Adrenal gland (tissue), 12 donors: Measurements from ENCODE around the gene ASTN2. TPM values are rescaled to one million over a fixed set of nuclear protein-coding genes. Genes with fewer than 3 reads are reported as not detected.

Experiments
- DNase-seq, 7 donors: peaks; one replicate each; pipeline ENCODE4 v3.0.0-alpha.2; 2019 to 2020
- H3K27ac ChIP-seq, 5 donors: fragments of 200-600 bp; sonication (generic) in 4 of 5; 1 replicate in 3 of 5; 2 replicates in 2 of 5; pipeline versions ENCODE4 v1.5.1 to v1.8.0; 2016 to 2020; ENCODE audit warnings: mild to moderate bottlenecking in 1 of 5
- H3K27me3 ChIP-seq: fragments of 200-600 bp; 2 replicates; pipeline ENCODE4 v1.8.0; 2021
- H3K36me3 ChIP-seq, 2 donors: fragments of 200-600 bp; replicated peaks in 1 of 2; 1 replicate in 1 of 2; 2 replicates in 1 of 2; pipeline versions ENCODE4 v1.5.1 to v1.8.0; 2018 to 2022
- H3K4me1 ChIP-seq, 2 donors: fragments of 200-600 bp; replicated peaks in 1 of 2; 1 replicate in 1 of 2; 2 replicates in 1 of 2; pipeline versions ENCODE4 v1.5.1 to v1.8.0; 2018 to 2021
- H3K4me3 ChIP-seq, 4 donors: fragments of 200-600 bp; sonication (generic) in 3 of 4; one replicate each; pipeline ENCODE4 v1.5.1; 2016 to 2018
- H3K9me3 ChIP-seq, 3 donors: fragments of 200-600 bp; sonication (generic) in 1 of 3; replicated peaks in 1 of 3; 1 replicate in 2 of 3; 2 replicates in 1 of 3; pipeline versions ENCODE4 v1.5.1 to v1.8.0; 2016 to 2021
- CTCF ChIP-seq, 6 experiments: fragments of 450-650 bp in 4 of 6; fragments of 200-600 bp in 2 of 6; sonication (generic) in 1 of 6; IDR thresholded peaks; 1 replicate in 5 of 6; 2 replicates in 1 of 6; pipeline versions ENCODE4 v1.5.1 to v1.8.0; 2016 to 2021; ENCODE audit warnings: antibody characterized with exemption in 6 of 6, mild to moderate bottlenecking in 2 of 6, moderate library complexity in 1 of 6
- POLR2A ChIP-seq, 2 donors: fragments of 450-650 bp; IDR thresholded peaks; one replicate each; pipeline ENCODE4 v1.6.1; 2017; ENCODE audit warnings: antibody characterized with exemption in 2 of 2, mild to moderate bottlenecking in 2 of 2, moderate library complexity in 1 of 2
- WGBS, 4 donors: extraction: QIAGEN DNeasy Blood & Tissue Kit in 2 of 4; methylation state at CpG; one replicate each; pipeline versions ENCODE4 v1.1.5 to v1.1.7; 2013 to 2017; 5-methylcytosine and 5-hydroxymethylcytosine counted together
- intact Hi-C, 2 donors: fragments of 100-400 bp; cut with DNase I; formaldehyde crosslinking; loops; one replicate each; pipeline versions ENCODE4 v1.14.1 to v1.15.0; 2022 to 2023
- polyA plus RNA-seq, 3 donors: library from polyadenylated mRNA; stranded (reverse); fragments of 200-250 nt in 2 of 3; fragments of 350-450 nt in 1 of 3; fragmentation: Illumina TruSeq in 1 of 3; extraction: RNeasy Lipid Tissue Mini Kit (QIAGEN cat#74804) in 1 of 3; gene quantifications; one replicate each; pipeline ENCODE4 v1.2.3, GENCODE V29; 2013 to 2014
- total RNA-seq, 9 donors: library from RNA; depleted of rRNA in 4 of 9; stranded (reverse); fragments of >200 nt in 4 of 9; fragments of 120-200 nt in 1 of 9; fragmentation: NEBNext Ultra II Directional in 1 of 9; extraction: Animal tissue kit (Norgen Biotek cat#: 25700) in 1 of 9; gene quantifications; one replicate each; pipeline versions ENCODE4 v1.1.0 to v1.2.4, GENCODE V29; 2013 to 2023
- donor health status: healthy with polysubstance abuse.
- donor health status: Bipolar disorder and iron deficiency.
- donor health status: DM: yes; HTN: yes; CAD: no.
- donor health status: DM: no; HTN: no; CAD: no.
- donor health status: DM: no; HTN: no; CAD: no.
- donor health status: DM: yes; HTN: yes; CAD: no.

ASTN2 gene
- total and polyA plus RNA-seq, 12 donors, result 2.5 to 15.6 (median 6.8) TPM

- H3K36me3 ChIP-seq, result no peaks in the 10 kb centered on the region
- intact Hi-C loops, result no loop called here
Observed at GRCh38 chr9:116821633-116822229, 593.1 kb downstream of the ASTN2 start.

GRCh38 chr9:116819116-116819515 is 595.7 kb downstream of the ASTN2 start:
- no peak for DNase-seq
- Histone ChIP-seq H3K27ac (no peak overlapping the region), H3K4me1 (peaks cover 0 to 4% of the 10 kb centered on the region in 2 donors), H3K27me3 (no peaks in the 10 kb centered on the region), H3K4me3 (no peak overlapping the region), H3K36me3 (no peaks in the 10 kb centered on the region), H3K9me3 (no peaks in the 10 kb centered on the region)
- intact Hi-C loops, result no loop called here
- no peak for TF ChIP-seq CTCF (IDR thresholded peaks at IDR 0.05)
- no peak for TF ChIP-seq POLR2A (IDR thresholded peaks at IDR 0.05)
- WGBS, 4 donors, result 65 to 88% (median 77%) methylated on average over 1 of the region's 1 CpG

More at GRCh38 chr9:116821633-116822229, 593.1 kb downstream of the ASTN2 start:
- Histone ChIP-seq H3K4me1 (peaks cover 0 to 4% of the 10 kb centered on the region in 2 donors), H3K9me3 (no peaks in the 10 kb centered on the region), H3K4me3 (no peak overlapping the region), H3K27me3 (no peaks in the 10 kb centered on the region), H3K27ac (no peak overlapping the region)
- no peak for DNase-seq
- 84 to 92% (median 88%) methylated on average over 6 of the region's 6 CpGs for WGBS, 4 donors
- TF ChIP-seq CTCF (IDR thresholded peaks at IDR 0.05) (no peak), POLR2A (IDR thresholded peaks at IDR 0.05) (no peak)

GRCh38 chr9:116817762-116818161 is 597.1 kb downstream of the ASTN2 start:
- DNase-seq, result no peak
- Histone ChIP-seq H3K9me3 (no peaks in the 10 kb centered on the region), H3K4me3 (no peak overlapping the region), H3K4me1 (peaks cover 0 to 4% of the 10 kb centered on the region in 2 donors), H3K27ac (no peak overlapping the region), H3K36me3 (no peaks in the 10 kb centered on the region), H3K27me3 (no peaks in the 10 kb centered on the region)
- TF ChIP-seq CTCF (IDR thresholded peaks at IDR 0.05) (no peak), POLR2A (IDR thresholded peaks at IDR 0.05) (no peak)
- WGBS, 4 donors, result 83 to 99% (median 93%) methylated on average over 1 of the region's 1 CpG
- intact Hi-C loops, result no loop called here

- Histone ChIP-seq H3K4me1 (peaks cover 0 to 4% of the 10 kb centered on the region in 2 donors), H3K9me3 (no peaks in the 10 kb centered on the region), H3K4me3 (no peak overlapping the region), H3K27me3 (no peaks in the 10 kb centered on the region), H3K27ac (no peak overlapping the region), H3K36me3 (no peaks in the 10 kb centered on the region)
- 81 to 90% (median 89%) methylated on average over 2 of the region's 2 CpGs for WGBS, 4 donors
- TF ChIP-seq CTCF (IDR thresholded peaks at IDR 0.05), result no peak
- no peak for TF ChIP-seq POLR2A (IDR thresholded peaks at IDR 0.05)
- no peak for DNase-seq
- intact Hi-C loops, result no loop called here
Observed at GRCh38 chr9:116816484-116816883, 598.4 kb downstream of the ASTN2 start.
